ENCODE results near the gene ZSCAN5B.
"Not testable (repeated sequence)": the region's sequence is repeated elsewhere in the genome, so short reads cannot be mapped to it uniquely, and the experiment has no call there.

The ZSCAN5B gene, protein sequence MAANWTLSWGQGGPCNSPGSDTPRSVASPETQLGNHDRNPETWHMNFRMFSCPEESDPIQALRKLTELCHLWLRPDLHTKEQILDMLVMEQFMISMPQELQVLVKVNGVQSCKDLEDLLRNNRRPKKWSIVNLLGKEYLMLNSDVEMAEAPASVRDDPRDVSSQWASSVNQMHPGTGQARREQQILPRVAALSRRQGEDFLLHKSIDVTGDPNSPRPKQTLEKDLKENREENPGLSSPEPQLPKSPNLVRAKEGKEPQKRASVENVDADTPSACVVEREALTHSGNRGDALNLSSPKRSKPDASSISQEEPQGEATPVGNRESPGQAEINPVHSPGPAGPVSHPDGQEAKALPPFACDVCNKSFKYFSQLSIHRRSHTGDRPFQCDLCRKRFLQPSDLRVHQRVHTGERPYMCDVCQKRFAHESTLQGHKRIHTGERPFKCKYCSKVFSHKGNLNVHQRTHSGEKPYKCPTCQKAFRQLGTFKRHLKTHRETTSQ

DNA sequence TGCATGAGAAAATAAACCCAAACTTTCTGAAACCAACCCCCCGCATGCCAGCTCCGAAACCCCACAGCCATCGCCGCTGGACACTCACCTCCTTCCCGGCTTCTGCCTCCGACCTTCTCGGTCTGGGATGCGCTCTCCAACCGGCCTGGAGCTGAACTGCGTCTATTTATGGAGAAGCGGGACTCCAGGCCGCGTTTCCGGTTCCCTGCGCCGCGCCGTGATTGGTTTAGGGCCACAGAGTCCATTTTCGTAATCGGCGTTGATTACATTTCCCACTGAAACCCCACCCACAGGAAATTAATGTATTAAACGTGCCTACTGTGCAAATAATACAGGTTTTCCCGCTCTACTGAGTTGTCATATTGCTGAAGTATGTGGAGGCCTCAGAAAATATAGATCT is at the start of gene ZSCAN5B:
Gene ZSCAN5B, minus strand, starts transcription at position 138 of the 400 bp plus-strand sequence. CDS start 4,731 bp downstream, outside the sequence.
- not testable (repeated sequence) for DNase-seq

GRCh38 chr19:56245764-56246163 is 48.2 kb upstream of the ZSCAN5B start:
- not testable (repeated sequence) for DNase-seq

GRCh38 chr19:56245121-56245740 is 47.6 kb upstream of the ZSCAN5B start:
- no peak for DNase-seq

- DNase-seq = no peak
These were observed 25.9 kb upstream of the ZSCAN5B start for GRCh38 chr19:56223481-56223880.

DNA sequence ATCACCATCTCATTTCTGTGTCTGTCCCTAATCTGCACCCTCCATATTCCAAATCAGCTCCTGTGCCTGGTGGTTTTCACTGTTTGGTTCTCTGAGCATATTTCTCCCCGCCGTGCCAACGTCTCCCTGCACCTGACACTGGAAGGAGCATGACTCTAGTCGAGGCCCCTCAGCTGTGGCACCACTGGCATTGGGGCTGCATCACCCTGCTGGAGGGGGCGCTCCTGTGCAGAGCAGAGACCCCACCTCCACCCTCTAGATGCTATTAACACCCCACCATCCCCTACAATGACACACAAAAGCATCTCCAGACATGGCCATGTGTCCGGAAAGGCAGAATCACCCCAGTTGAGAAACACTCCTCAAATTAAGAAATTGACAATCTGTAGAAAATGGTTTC is 25.3 kb upstream of the ZSCAN5B start:
- DNase-seq = no peak

GRCh38 chr19:56221851-56222250 is 24.3 kb upstream of the ZSCAN5B start:
- no peak for DNase-seq

DNA sequence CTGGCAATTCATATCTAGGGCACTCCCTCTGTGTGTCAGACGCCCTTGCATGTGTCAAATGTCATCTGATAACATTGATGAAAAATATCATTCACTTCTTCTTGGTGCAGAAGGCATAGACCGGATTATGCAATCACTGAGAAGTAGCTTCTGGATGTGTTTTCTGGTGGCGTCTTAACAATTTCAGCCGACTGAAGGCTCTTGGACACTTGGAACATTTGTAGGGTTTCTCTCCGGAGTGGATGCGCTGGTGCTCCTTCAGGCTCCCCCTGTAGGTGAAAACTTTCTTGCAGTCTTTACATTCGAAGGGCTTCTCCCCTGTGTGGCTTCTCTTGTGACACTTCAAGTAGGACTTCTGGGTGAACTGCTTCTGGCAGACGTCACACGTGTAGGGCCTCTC is 23.9 kb upstream of the ZSCAN5B start:
- not testable (repeated sequence) for DNase-seq

DNA sequence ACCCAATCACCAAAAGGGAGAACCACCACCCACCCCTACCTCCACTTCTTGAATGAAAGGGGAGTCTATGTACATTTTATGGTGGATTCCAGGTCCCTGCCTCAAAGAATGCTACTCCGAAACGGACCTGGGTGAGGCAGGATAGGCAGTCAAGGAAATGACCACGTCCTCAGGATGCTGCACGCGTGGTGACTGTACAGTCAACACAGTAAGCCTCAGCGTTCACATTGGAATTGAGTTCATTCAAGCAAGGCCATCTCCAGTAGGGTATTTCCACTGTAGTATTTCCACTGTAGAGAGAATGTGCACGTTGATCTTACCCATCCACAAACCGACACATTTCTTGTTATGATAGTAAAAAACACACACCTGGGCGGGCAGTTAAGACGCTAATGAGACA is 21.4 kb upstream of the ZSCAN5B start:
- no peak for DNase-seq

GRCh38 chr19:56217039-56217949 is 19.7 kb upstream of the ZSCAN5B start:
- no peak for DNase-seq

GRCh38 chr19:56211718-56212117 is 14.1 kb upstream of the ZSCAN5B start:
- no peak for DNase-seq

- not testable (repeated sequence) for DNase-seq
These were observed 12.5 kb upstream of the ZSCAN5B start for GRCh38 chr19:56210036-56210435.

DNA sequence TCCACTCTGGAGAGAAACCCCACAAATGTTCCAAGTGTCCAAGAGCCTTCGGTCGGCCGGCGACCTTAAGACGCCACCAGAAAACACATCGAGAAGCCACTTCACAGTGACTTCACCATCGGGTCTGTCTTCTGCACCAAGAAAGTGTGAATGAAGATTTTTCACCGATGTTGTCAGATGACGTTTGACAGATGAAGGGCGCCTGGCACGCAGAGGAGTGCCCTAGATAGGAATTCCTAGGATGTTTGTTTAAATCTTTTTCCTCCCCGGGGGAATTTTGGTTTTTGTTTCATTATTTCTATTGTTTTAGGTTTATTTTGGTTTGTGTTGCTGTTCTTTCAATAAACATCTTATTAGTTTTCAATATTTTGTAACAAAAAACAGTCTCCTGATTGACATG is 11.5 kb upstream of the ZSCAN5B start:
- DNase-seq = no peak

DNA sequence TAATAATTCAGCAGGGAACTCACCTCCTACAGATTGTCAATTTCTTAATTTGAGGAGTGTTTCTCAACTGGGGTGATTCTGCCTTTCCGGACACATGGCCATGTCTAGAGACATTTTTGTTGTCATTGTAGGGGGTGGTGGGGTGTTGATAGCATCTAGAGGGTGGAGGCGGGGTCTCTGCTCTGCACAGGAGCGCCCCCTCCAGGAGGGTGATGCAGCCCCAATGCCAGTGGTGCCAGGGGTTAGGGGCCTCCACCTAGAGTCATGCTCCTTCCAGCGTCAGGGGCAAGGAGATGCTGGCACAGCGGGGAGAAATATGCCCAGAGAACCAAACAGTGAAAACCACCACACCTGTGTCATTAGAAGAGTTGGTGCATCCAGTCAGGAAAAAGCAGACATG is 10.0 kb upstream of the ZSCAN5B start:
- DNase-seq = not testable (repeated sequence)

DNA sequence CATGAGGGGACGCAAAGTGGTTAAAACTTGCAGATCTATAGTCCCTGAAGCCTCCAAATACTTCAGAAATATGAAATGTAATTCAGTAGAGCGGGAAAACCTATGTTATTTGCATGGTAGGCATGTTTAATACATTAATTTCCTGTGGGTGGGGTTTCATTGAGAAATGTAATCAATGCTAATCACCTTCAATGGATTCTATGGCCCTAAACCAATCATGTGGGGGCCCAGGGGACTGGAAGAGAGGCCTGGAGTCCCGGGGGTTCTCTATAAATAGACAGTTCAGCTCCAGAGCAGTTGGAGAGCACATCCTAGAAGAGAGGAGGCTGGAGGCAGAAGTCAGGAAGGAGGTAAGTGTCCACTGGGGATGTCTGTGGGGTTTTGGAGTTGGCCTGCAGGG is 4.4 kb upstream of the ZSCAN5B start, which contains the start of gene ZSCAN5C:
Gene ZSCAN5C, plus strand, starts transcription at position 301 of the 400 bp plus-strand sequence. CDS start 3,641 bp downstream, outside the sequence.
- DNase-seq = no peak

DNA sequence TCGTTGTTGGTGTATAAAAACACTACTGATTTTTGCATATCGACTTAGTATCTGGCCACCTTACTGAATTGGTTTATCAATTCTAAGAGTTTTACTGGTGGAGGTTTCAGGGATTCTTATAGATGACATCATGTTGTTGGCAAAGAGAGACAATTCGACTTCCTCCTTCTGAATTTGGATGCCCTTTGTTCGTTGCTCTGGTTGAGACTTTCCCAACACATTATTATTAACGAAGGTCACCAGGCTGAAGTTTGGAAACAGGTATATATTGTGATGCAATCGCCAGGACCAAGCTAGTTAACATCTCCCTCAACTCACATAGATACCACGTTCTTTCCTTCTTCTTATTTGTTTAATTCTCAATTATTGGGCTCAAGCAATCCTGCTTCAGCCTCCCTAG is 2.1 kb upstream of the ZSCAN5B start:
- DNase-seq = no peak

GRCh38 chr19:56193981-56194640 is 3.5 kb downstream of the ZSCAN5B start:
- DNase-seq = no peak

- no peak for DNase-seq
These were observed 5.9 kb downstream of the ZSCAN5B start for GRCh38 chr19:56191711-56192110.

DNA sequence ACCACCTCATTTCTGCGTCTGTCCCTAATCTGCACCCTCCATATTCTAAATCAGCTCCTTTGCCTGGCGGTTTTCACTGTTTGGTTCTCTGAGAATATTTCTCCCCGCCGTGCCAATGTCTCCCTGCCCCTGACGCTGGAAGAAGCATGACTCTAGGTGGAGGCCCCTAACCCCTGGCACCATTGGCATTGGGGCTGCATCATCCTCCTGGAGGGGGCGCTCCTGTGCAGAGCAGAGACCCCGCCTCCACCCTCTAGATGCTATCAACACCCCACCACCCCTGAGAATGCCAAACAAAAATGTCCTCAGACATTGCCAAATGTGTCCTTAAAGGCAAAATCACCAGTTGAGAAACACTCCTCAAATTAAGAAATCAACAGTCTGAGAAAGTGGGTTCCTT is 6.5 kb downstream of the ZSCAN5B start:
- no peak for DNase-seq

DNA sequence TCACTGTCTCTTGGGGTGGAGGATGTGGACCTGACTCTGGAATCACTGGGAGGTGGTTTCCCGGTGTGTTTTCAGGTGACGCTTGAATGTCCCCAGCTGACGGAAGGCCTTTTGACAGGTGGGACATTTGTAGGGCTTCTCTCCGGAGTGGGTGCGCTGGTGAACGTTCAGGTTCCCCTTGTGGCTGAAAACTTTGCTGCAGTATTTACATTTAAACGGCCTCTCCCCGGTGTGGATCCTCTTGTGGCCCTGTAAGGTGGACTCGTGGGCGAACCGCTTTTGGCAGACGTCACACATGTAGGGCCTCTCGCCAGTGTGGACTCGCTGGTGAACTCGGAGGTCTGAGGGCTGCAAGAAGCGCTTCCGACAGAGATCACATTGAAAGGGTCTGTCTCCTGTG is 7.8 kb downstream of the ZSCAN5B start:
- DNase-seq = no peak

DNA sequence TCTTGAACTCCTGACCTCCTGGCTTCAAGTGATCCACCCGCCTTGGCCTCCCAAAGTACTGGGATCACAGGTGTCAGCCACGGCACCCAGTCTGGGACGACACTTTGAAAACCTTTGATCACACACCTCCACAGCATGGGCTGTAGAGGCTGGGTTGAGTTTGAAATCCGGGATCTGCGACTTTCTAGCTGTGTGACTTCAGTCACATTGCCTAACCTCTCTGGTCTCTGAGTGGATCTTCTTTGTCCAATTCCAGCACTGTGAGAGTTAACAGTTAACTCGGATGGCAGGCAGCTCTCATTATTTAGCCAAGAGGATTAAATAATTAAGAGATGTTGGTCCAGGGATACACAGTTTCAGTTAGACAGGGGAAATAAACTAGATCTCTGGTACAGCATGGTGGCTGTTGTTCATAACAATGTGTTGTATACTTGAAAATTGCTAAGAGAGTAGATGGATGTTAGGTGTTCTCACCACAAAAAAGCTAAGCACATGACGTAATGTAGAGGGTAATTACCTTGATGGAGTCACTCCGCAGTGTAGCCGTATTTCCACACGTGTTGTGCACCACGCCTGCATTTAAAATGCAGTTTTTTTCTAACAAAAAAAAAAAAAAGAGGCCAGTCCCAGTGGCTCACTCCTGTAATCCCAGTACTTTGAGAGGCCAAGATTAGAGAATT is 19.9 kb downstream of the ZSCAN5B start:
- no peak for DNase-seq

DNA sequence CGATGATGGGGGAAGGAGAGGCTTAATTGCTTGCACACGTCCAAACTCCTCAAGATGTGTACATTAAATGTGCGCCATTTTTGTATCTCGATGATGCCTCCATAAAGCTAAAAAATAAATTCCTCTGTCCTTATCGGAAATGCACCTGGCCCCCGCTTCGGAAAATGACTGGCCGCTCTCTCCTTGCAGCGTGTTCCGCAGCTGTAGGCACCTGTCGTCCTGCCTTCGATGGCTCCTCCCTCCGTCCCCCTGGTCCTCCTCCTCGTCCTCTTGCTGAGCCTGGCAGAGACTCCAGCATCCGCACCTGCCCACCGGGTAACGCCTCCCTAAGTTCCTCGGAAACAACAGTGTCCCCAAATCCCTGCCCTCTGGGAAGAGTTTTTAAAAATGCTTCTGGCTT is 20.7 kb downstream of the ZSCAN5B start:
- DNase-seq = no peak

DNA sequence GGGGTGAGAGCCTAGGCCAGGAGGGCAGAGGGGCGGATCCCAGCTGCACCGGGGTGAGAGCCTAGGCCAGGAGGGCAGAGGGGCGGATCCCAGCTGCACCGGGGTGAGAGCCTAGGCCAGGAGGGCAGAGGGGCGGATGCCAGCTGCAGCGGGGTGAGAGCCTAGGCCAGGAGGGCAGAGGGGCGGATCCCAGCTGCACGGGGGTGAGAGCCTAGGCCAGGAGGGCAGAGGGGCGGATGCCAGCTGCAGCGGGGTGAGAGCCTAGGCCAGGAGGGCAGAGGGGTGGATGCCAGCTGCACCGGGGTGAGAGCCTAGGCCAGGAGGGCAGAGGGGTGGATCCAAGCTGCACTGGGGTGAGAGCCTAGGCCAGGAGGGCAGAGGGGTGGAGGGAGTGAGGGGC is 21.3 kb downstream of the ZSCAN5B start:
- not testable (repeated sequence) for DNase-seq
